OCI-LY7 (cell line): ENCODE results near the gene NUP50. TPM values are rescaled to one million over a fixed set of nuclear protein-coding genes. Genes with fewer than 3 reads are reported as not detected.

Experiments used
- BruUV-seq: library from RNA; stranded (reverse); fragments of 400-500 nt; replicated peaks from 2 replicates; lab custom pipeline; 2021; lab: Mats Ljungman, UMichigan
- CTCF ChIA-PET: fragments of 300-600 bp; sonication (Branson Sonifier 250); formaldehyde crosslinking; loops from one replicate; lab custom pipeline; 2022; ENCODE audit warnings: antibody characterized with exemption; ENCODE audit not compliant: unreplicated experiment; lab: Charles Lee
- POLR2A ChIA-PET: fragments of 300-600 bp; sonication (Branson Sonifier 250); formaldehyde crosslinking; loops from one replicate; lab custom pipeline; 2022; ENCODE audit warnings: antibody characterized with exemption; lab: Charles Lee
- DNase-seq: peaks from one replicate; pipeline ENCODE4 v3.0.0-alpha.2; 2015; ENCODE audit warnings: low spot score
- H2AFZ ChIP-seq: fragments of 200-600 bp; sonication (generic), shearing (Covaris generic); 2 replicates; pipeline ENCODE4 v1.6.1; 2014; ENCODE audit warnings: mild to moderate bottlenecking, antibody characterized with exemption, low read length, moderate library complexity
- H3K27ac ChIP-seq: fragments of 200-600 bp; sonication (generic); 2 replicates; pipeline ENCODE4 v1.5.1; 2014; ENCODE audit warnings: mixed run types, low read depth, mild to moderate bottlenecking, moderate library complexity, low read length, inconsistent platforms; ENCODE audit not compliant: poor library complexity, severe bottlenecking
- H3K36me3 ChIP-seq: fragments of 200-600 bp; sonication (generic); 2 replicates; pipeline ENCODE4 v1.6.1; 2014; ENCODE audit warnings: mild to moderate bottlenecking, antibody characterized with exemption, low read length, moderate library complexity, mixed read lengths; ENCODE audit not compliant: insufficient read depth
- H3K4me1 ChIP-seq: fragments of 200-600 bp; sonication (generic); 2 replicates; pipeline ENCODE4 v1.5.1; 2014; ENCODE audit warnings: mild to moderate bottlenecking, low read length; ENCODE audit not compliant: insufficient read depth, poor library complexity, severe bottlenecking
- H3K4me2 ChIP-seq: fragments of 200-600 bp; sonication (generic); 2 replicates; pipeline ENCODE4 v1.6.1; 2014; ENCODE audit warnings: mild to moderate bottlenecking, low read length
- H3K4me3 ChIP-seq: fragments of 200-600 bp; sonication (generic); 2 replicates; pipeline ENCODE4 v1.5.1; 2014; ENCODE audit warnings: mild to moderate bottlenecking, low read depth, low read length; ENCODE audit not compliant: poor library complexity, severe bottlenecking
- H3K79me2 ChIP-seq: fragments of 200-600 bp; sonication (generic); 2 replicates; pipeline ENCODE4 v1.6.1; 2016; ENCODE audit warnings: low read depth, mild to moderate bottlenecking, low read length, moderate library complexity, mixed read lengths; ENCODE audit not compliant: insufficient read depth
- H3K9me2 ChIP-seq: fragments of 200-600 bp; sonication (generic); 2 replicates; pipeline ENCODE4 v1.6.1; 2016; ENCODE audit warnings: mild to moderate bottlenecking, low read length, mixed read lengths; ENCODE audit not compliant: insufficient read depth
- H3K9me3 ChIP-seq: fragments of 200-600 bp; sonication (generic); 2 replicates; pipeline ENCODE4 v1.6.1; 2014; ENCODE audit warnings: mild to moderate bottlenecking, mixed run types, low read length, mixed read lengths
- H4K20me1 ChIP-seq: fragments of 200-600 bp; sonication (generic); 2 replicates; pipeline ENCODE4 v1.6.1; 2014; ENCODE audit warnings: mild to moderate bottlenecking, antibody characterized with exemption, low read length, moderate library complexity, mixed read lengths; ENCODE audit not compliant: insufficient read depth
- EZH2phosphoT487 ChIP-seq: fragments of 200-600 bp; sonication (generic); IDR thresholded peaks from 2 replicates; pipeline ENCODE4 v1.6.1; 2018; ENCODE audit warnings: low read depth, borderline replicate concordance, mild to moderate bottlenecking, mixed run types, antibody characterized with exemption, low read length, moderate library complexity, mixed read lengths
- intact Hi-C: fragments of 100-400 bp; cut with micrococcal nuclease; formaldehyde crosslinking; loops from one replicate; pipeline ENCODE4 v1.10.0; 2022; ENCODE audit not compliant: unreplicated experiment
- total RNA-seq, 2 experiments: library from RNA; depleted of rRNA in 1 of 2; stranded (reverse); fragments of >200 nt in 1 of 2; shearing (Covaris generic) in 1 of 2; gene quantifications; 2 replicates each; pipeline ENCODE4 v1.2.3, GENCODE V29; 2014 to 2022
- TF ChIP-seq, protein P1 (sequence below): fragments of 200-600 bp; sonication (generic); conservative IDR thresholded peaks from 2 replicates; pipeline ENCODE4 v1.5.1; 2014; ENCODE audit warnings: mild to moderate bottlenecking, antibody characterized with exemption, low read length, moderate library complexity, mixed read lengths

Gene NUP50
- total RNA-seq, 2 experiments from 2014 or later: 107 to 132 TPM

DNA sequence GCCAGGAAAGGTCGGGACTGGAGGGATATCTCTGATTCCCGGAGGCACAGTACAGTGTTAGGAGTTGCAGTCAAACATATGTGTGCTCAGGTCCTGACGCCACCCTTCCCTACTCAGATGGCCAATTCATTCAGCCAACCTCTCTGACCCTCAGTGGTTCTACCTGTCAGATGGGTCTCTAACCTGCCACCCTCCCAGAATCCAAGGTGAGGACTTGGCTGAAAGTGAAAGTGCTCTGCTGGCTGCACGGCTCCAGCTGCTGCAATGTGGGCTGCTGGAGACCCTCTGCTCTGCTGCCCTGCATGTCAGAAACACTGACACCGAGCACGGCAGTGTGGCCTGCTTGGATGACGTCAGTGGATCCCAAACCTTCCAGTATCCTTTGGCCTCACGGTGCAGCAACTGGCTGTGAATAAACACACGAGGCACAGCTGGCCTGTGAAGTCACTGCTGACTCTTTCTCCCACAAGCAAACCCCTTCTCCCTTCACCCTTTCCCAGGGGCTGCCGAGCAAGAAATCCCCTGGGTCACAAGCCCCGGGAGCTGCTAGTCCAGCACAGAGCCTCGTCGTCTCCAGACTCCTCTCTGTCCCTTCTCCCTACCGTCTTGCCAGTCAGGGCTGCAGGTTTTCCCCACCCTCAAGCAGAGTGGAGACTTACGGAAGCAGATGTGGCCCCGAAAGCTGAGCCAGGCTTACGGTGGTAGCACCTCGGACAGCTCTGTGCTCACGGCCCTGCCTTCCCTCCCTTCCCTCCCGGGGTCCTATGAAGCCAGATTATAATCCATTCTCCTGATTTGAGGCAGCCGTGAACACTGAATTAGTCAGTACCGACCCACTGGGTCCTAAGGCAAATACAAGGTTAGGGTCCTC is 52.6 kb downstream of the NUP50 start:
- intact Hi-C loops: no loop called here
- peaks cover 8% of the 10 kb centered on the region for H3K36me3 ChIP-seq
- no peak overlapping the region for H3K4me2 ChIP-seq
- DNase-seq: no peak
- TF ChIP-seq EZH2phosphoT487: no peak
- TF ChIP-seq, protein P1, sequence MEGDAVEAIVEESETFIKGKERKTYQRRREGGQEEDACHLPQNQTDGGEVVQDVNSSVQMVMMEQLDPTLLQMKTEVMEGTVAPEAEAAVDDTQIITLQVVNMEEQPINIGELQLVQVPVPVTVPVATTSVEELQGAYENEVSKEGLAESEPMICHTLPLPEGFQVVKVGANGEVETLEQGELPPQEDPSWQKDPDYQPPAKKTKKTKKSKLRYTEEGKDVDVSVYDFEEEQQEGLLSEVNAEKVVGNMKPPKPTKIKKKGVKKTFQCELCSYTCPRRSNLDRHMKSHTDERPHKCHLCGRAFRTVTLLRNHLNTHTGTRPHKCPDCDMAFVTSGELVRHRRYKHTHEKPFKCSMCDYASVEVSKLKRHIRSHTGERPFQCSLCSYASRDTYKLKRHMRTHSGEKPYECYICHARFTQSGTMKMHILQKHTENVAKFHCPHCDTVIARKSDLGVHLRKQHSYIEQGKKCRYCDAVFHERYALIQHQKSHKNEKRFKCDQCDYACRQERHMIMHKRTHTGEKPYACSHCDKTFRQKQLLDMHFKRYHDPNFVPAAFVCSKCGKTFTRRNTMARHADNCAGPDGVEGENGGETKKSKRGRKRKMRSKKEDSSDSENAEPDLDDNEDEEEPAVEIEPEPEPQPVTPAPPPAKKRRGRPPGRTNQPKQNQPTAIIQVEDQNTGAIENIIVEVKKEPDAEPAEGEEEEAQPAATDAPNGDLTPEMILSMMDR: no peak
- no peaks in the 10 kb centered on the region for H3K9me3 ChIP-seq
- H4K20me1 ChIP-seq: peaks cover 5% of the 10 kb centered on the region; the same call in 1 of the 2 replicates
- peaks cover 81% of the 10 kb centered on the region for H3K79me2 ChIP-seq
- no peak overlapping the region for H3K27ac ChIP-seq
- H2AFZ ChIP-seq: no peak overlapping the region
- ChIA-PET POLR2A (no interaction called here), CTCF (no interaction called here)
- no peak overlapping the region for H3K4me3 ChIP-seq
- BruUV-seq: no TSS peak
- H3K9me2 ChIP-seq: no peaks in the 10 kb centered on the region
- peaks cover 34% of the 10 kb centered on the region for H3K4me1 ChIP-seq

DNA sequence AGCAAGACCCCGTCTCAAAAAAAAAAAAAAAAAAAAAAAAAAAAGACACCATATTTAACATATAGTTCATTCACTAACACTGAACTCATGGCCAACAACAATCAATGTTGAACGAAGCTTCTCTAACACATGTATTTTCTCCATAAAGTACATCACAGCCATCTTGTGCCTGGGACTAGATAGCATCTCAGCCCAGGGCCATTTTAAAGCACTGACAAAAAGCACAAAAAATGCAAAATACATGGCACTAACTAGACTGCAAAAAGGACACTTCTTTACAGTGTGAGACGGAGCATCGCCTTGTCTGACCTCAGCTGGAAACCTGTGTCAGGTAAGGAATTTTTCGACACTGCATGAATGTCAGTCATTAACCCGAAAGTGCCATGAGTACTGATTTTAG is 53.6 kb downstream of the NUP50 start:
- no peak overlapping the region for H3K4me3 ChIP-seq
- ChIA-PET CTCF (no interaction called here), POLR2A (no interaction called here)
- TF ChIP-seq, protein P1: no peak
- no peak for TF ChIP-seq EZH2phosphoT487
- no peaks in the 10 kb centered on the region for H3K9me2 ChIP-seq
- H3K79me2 ChIP-seq: peaks cover 91% of the 10 kb centered on the region
- no peak overlapping the region for H3K27ac ChIP-seq
- no peaks in the 10 kb centered on the region for H3K36me3 ChIP-seq
- peaks cover 5% of the 10 kb centered on the region; the same call in 1 of the 2 replicates for H4K20me1 ChIP-seq
- peaks cover 44% of the 10 kb centered on the region for H3K4me1 ChIP-seq
- no peaks in the 10 kb centered on the region for H3K9me3 ChIP-seq
- H2AFZ ChIP-seq: no peak overlapping the region
- intact Hi-C loops: no loop called here
- DNase-seq: no peak
- no TSS peak for BruUV-seq
- no peak overlapping the region for H3K4me2 ChIP-seq

DNA sequence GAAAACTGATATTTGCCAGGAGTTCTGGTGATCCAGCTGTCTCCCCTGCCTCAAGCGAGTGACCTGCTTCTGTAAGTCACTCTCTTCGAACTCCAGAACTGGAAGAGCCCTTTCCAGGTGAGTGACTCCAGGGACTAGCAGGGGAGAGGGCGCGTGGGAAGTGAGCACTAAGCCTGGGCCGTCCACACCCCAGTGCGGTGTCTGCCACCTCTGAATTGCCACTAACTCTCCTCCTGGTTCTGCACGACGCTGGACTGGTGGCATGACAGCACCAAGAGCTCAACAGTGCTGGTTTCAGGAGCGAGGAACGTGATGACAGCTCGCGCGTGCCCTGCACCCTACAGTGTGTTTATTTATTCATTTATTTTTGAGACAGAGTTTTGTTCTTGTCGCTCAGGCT is 54.1 kb downstream of the NUP50 start:
- Histone ChIP-seq H2AFZ (no peak overlapping the region), H3K79me2 (peaks cover 92% of the 10 kb centered on the region), H4K20me1 (peaks cover 5% of the 10 kb centered on the region; the same call in 1 of the 2 replicates), H3K4me1 (peaks cover 49% of the 10 kb centered on the region), H3K4me2 (no peak overlapping the region), H3K27ac (no peak overlapping the region), H3K36me3 (no peaks in the 10 kb centered on the region), H3K9me3 (no peaks in the 10 kb centered on the region), H3K4me3 (no peak overlapping the region), H3K9me2 (no peaks in the 10 kb centered on the region)
- BruUV-seq: no TSS peak
- ChIA-PET CTCF (no interaction called here), POLR2A (no interaction called here)
- no peak for DNase-seq
- intact Hi-C loops: no loop called here
- no peak for TF ChIP-seq EZH2phosphoT487
- TF ChIP-seq, protein P1: no peak
